ENCODE results near the gene PKHD1.

PKHD1 gene

DNA sequence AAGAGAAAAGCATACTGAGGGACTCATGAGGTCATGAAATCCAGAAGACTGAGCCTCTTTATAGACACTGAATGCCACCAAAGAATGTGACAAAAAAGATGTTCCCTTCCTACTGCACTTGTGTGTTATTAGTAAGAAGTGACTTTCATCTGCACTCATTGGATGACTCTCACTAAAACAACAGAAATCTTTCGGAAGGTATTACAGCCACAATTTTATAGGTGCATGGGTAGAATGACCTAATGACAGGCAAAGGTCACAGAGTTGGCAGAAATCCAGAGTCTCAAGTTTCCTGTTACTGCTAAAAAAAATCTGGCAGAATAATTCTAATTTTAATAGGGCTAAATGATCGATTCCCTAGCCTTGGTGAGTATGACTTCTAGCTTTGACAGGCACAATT lies 13.3 kb downstream of the PKHD1 start:
- no peaks in the 10 kb centered on the region for H3K4me1 ChIP-seq (ENCODE audit: control insufficient read depth, insufficient read depth, low read length, unreplicated experiment)
- no peaks in the 10 kb centered on the region for H3K79me2 ChIP-seq (ENCODE audit: control insufficient read depth, insufficient read depth, low read length, unreplicated experiment)
- H3K27ac ChIP-seq (ENCODE audit: low read depth, low read length) = no peak overlapping the region
- no peaks in the 10 kb centered on the region for H3K36me3 ChIP-seq (ENCODE audit: insufficient read depth, low read length)
- no peak overlapping the region for H3K4me3 ChIP-seq (ENCODE audit: low read depth, low read length)
- H3K27me3 ChIP-seq (ENCODE audit: insufficient read depth, low read length) = 0 out of 2 replicates have a peak, but pooled peaks cover 3% of the 10 kb centered on the region
- no peak overlapping the region for H2AFZ ChIP-seq (ENCODE audit: low read length, unreplicated experiment)

DNA sequence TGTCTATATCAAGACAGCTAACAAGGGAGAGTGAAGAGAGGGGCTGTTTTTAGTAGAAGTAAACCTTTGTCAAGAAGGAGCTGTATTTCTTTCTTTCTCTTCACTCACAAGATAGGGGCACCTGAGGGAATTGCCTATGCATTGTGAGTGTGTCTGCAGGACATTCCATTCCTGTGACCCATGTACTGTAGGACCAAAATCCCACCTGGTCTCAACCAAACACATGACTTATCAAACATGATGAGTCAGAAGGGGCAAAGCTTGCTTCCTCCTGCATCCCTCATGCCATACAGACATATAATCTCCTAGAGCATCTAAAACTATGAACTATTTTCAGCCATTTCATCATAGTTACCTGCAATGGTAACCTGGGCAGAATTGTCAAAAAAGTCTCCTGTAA lies 21.8 kb downstream of the PKHD1 start:
- peaks cover 10% of the 10 kb centered on the region; the same call in 1 of the 2 replicates for H3K27me3 ChIP-seq (ENCODE audit: insufficient read depth, low read length)
- H2AFZ ChIP-seq (ENCODE audit: low read length, unreplicated experiment) = no peak overlapping the region
- H3K79me2 ChIP-seq (ENCODE audit: control insufficient read depth, insufficient read depth, low read length, unreplicated experiment) = no peaks in the 10 kb centered on the region
- H3K36me3 ChIP-seq (ENCODE audit: insufficient read depth, low read length) = no peaks in the 10 kb centered on the region
- H3K27ac ChIP-seq (ENCODE audit: low read depth, low read length) = no peak overlapping the region
- H3K4me1 ChIP-seq (ENCODE audit: control insufficient read depth, insufficient read depth, low read length, unreplicated experiment) = no peaks in the 10 kb centered on the region
- no peak overlapping the region for H3K4me3 ChIP-seq (ENCODE audit: low read depth, low read length)

DNA sequence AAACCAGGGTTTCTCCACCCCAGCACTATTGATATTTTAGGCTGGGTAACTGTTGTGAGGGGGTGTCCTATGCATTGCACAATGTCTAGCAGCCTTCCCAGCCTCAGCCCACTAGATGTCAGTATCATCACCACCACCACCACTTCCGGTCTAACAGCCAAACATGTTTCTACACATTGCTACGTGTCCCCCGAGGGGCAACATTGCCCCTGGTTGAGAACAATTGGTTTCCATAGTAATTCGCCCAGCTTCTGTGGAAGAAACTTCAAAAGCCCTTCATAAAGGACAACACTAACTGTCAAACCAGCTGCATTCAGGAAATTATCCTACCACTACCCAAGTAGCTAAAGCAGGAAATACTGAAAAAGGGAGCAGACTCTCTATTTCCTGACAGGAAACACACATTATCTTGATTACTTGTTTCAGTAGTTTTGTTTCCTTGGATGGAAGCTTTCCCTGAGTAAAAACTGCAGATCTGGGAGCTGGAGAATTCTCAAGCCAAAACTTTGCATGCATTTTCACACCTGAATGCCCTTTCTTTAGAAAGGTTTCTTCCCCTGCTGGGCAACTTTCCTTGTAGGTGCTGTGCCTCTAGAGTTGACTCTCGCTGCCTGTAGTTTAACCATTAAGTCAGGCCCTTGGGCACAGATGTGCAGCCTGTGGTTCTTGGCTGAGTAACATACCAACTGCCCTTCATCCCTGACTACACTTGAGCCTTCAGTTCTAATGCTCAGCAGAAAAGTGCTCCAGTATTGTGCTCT lies 23.6 kb downstream of the PKHD1 start:
- Histone ChIP-seq H3K4me1 (ENCODE audit: control insufficient read depth, insufficient read depth, low read length, unreplicated experiment) (no peaks in the 10 kb centered on the region), H3K4me3 (ENCODE audit: low read depth, low read length) (no peak overlapping the region), H3K27me3 (ENCODE audit: insufficient read depth, low read length) (peaks cover 7% of the 10 kb centered on the region; the same call in 1 of the 2 replicates), H3K27ac (ENCODE audit: low read depth, low read length) (no peak overlapping the region), H2AFZ (ENCODE audit: low read length, unreplicated experiment) (no peak overlapping the region), H3K79me2 (ENCODE audit: control insufficient read depth, insufficient read depth, low read length, unreplicated experiment) (no peaks in the 10 kb centered on the region), H3K36me3 (ENCODE audit: insufficient read depth, low read length) (no peaks in the 10 kb centered on the region)

DNA sequence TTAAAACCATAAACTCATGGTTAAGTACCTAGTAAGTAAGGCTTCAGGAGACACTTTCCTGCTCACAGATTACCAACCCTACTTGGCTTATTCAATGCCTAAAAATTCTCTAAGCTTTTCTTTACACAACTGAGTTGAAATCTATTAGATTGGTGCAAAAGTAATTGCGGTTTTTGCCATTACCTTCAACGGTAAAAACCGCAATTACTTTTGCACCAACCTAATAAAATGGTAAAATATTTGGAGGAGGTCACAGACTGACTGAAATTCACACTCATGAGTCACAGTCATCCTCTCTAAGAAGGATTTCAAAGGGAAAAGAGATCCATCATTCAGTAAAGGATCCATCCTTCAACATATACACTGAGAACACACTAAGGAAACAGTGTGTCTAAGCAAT lies 25.9 kb downstream of the PKHD1 start:
- Histone ChIP-seq H3K4me3 (ENCODE audit: low read depth, low read length) (no peak overlapping the region), H3K36me3 (ENCODE audit: insufficient read depth, low read length) (no peaks in the 10 kb centered on the region), H3K79me2 (ENCODE audit: control insufficient read depth, insufficient read depth, low read length, unreplicated experiment) (no peaks in the 10 kb centered on the region), H3K27me3 (ENCODE audit: insufficient read depth, low read length) (no peaks in the 10 kb centered on the region; the same call in 1 of the 2 replicates), H3K27ac (ENCODE audit: low read depth, low read length) (no peak overlapping the region), H3K4me1 (ENCODE audit: control insufficient read depth, insufficient read depth, low read length, unreplicated experiment) (no peaks in the 10 kb centered on the region), H2AFZ (ENCODE audit: low read length, unreplicated experiment) (no peak overlapping the region)

DNA sequence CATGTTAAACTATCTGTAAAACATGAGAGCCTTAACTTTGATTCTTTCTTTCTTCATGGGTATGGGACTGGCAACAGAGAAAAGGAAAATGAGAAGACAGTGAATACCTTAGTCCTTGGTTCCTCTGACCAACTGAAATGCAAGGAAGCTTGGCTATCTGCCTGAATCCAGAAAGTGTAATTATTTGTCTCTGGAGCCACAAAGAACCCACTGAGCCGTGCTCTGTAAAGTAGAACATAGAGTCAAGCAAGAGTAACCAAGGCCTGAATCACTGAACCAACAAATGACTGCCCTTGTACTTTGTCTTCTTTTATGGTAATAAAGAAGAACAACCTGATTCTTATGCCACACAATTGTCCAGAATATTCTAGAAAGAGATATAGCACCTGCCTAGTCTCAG lies 27.6 kb downstream of the PKHD1 start:
- Histone ChIP-seq H3K27ac (ENCODE audit: low read depth, low read length) (no peak overlapping the region), H3K4me3 (ENCODE audit: low read depth, low read length) (no peak overlapping the region), H3K36me3 (ENCODE audit: insufficient read depth, low read length) (no peaks in the 10 kb centered on the region), H3K79me2 (ENCODE audit: control insufficient read depth, insufficient read depth, low read length, unreplicated experiment) (no peaks in the 10 kb centered on the region), H2AFZ (ENCODE audit: low read length, unreplicated experiment) (no peak overlapping the region), H3K27me3 (ENCODE audit: insufficient read depth, low read length) (peaks cover 3% of the 10 kb centered on the region; the same call in 1 of the 2 replicates), H3K4me1 (ENCODE audit: control insufficient read depth, insufficient read depth, low read length, unreplicated experiment) (no peaks in the 10 kb centered on the region)

DNA sequence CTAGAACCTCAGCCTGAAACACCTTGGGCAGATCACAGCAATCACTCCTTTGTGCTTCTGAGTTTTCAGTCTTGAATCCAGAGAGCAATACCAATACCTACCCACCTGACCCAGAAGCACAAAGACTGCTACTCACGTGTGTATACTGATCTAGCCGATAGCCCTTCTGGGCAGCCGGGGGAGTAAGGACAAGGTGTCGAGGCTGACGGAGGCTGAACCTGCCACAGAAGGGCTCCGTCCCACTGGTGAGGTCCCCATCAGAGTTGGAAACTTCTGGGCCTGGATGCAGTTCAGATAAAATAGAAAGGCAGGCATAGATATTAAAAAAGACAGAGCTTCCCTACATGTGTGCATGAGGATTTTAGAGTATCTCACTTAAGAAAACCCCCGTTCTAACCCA lies 32.0 kb downstream of the PKHD1 start:
- Histone ChIP-seq H3K36me3 (ENCODE audit: insufficient read depth, low read length) (no peaks in the 10 kb centered on the region), H2AFZ (ENCODE audit: low read length, unreplicated experiment) (no peak overlapping the region), H3K27me3 (ENCODE audit: insufficient read depth, low read length) (peaks cover 22% of the 10 kb centered on the region), H3K79me2 (ENCODE audit: control insufficient read depth, insufficient read depth, low read length, unreplicated experiment) (no peaks in the 10 kb centered on the region), H3K4me1 (ENCODE audit: control insufficient read depth, insufficient read depth, low read length, unreplicated experiment) (no peaks in the 10 kb centered on the region), H3K4me3 (ENCODE audit: low read depth, low read length) (no peak overlapping the region), H3K27ac (ENCODE audit: low read depth, low read length) (no peak overlapping the region)

DNA sequence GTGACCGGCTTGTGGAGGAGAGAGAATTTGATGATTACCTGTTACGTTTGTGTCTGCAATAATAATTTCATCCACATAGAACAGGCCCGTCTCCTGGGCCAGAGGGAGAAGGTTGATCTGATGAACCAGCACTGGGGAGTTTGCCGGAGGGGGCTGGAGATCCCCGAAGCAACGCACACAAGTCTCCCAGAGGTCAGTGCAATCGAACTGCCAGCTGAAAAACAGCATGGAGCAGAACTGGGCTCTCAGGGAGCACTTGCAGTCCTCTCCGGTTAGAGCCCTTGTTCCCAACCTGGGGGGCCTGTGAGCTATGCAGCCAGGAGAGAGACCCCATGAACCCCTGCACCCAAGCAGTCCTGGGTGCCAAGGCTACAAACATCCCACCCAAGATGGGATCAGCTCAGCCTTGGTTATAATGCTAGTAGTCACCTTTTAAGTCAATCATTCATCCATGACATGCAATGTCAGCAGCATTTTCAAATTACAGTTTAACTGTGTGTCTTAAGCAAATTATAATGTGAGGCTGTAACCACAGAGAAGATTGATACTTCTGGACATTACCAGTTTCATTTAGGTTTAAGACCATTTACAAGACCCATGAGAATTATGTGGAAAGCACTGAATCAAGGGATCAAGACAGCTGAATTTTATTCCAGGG lies 34.2 kb downstream of the PKHD1 start:
- H3K27ac ChIP-seq (ENCODE audit: low read depth, low read length) = no peak overlapping the region
- no peaks in the 10 kb centered on the region for H3K4me1 ChIP-seq (ENCODE audit: control insufficient read depth, insufficient read depth, low read length, unreplicated experiment)
- H3K4me3 ChIP-seq (ENCODE audit: low read depth, low read length) = no peak overlapping the region
- no peak overlapping the region for H2AFZ ChIP-seq (ENCODE audit: low read length, unreplicated experiment)
- H3K36me3 ChIP-seq (ENCODE audit: insufficient read depth, low read length) = no peaks in the 10 kb centered on the region
- H3K27me3 ChIP-seq (ENCODE audit: insufficient read depth, low read length) = peaks cover 22% of the 10 kb centered on the region
- H3K79me2 ChIP-seq (ENCODE audit: control insufficient read depth, insufficient read depth, low read length, unreplicated experiment) = no peaks in the 10 kb centered on the region

DNA sequence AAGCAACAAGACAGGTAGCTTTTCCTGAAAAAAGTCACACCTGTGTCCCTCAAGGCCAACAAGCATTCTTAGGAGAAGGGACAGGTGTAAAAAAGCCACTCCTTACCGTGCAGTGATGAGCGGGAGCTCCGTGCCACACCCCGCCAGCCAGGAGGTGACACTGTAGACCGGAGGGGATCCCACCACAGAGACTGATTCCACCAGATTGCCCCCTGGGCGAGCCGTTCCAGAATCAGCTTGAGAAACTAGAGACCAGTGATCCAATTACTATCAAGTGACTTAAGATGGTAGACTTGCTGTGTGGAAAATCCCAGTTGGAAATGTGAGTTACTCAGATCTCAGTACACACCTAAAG lies 37.4 kb downstream of the PKHD1 start:
- no peak overlapping the region for H3K4me3 ChIP-seq (ENCODE audit: low read depth, low read length)
- no peaks in the 10 kb centered on the region for H3K36me3 ChIP-seq (ENCODE audit: insufficient read depth, low read length)
- H3K4me1 ChIP-seq (ENCODE audit: control insufficient read depth, insufficient read depth, low read length, unreplicated experiment) = no peaks in the 10 kb centered on the region
- H3K79me2 ChIP-seq (ENCODE audit: control insufficient read depth, insufficient read depth, low read length, unreplicated experiment) = no peaks in the 10 kb centered on the region
- peaks cover 20% of the 10 kb centered on the region; the same call in 1 of the 2 replicates for H3K27me3 ChIP-seq (ENCODE audit: insufficient read depth, low read length)
- no peak overlapping the region for H3K27ac ChIP-seq (ENCODE audit: low read depth, low read length)
- H2AFZ ChIP-seq (ENCODE audit: low read length, unreplicated experiment) = no peak overlapping the region

DNA sequence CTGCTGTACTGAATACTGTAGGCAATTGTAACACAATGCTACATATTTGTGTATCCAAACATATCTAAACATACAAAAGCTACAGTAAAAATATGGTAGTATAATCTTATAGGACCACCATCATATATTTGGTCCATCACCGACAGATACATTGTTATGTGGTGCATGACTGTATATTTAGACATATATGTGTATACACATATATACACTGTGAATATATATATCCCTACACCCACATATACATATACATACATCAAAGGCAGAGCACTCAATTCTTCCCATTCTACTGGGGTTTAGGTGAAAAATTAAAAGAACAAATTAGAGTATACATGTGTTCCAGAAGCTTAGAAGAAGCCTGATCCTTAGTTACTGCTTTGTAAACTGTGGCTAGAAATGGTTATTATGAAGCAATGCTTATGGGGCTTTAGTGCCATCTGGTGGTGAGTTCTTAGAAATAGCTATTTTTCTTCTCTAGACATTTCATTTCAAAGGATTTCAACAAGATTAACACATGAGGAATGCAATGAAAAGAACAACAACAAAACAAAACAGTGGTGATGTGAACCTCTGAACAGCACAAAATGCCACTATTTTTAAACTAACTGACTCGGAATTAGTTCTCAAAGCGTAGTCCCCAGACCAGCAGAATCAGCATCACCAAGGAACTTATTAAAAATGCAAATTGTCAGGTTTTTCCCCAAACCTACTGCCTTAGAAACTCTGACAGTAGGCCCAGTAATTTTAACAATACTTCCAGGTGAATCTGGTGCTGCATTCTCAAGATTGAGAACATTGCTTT lies 38.0 kb downstream of the PKHD1 start:
- Histone ChIP-seq H3K27ac (ENCODE audit: low read depth, low read length) (no peak overlapping the region), H3K4me3 (ENCODE audit: low read depth, low read length) (no peak overlapping the region), H3K36me3 (ENCODE audit: insufficient read depth, low read length) (no peaks in the 10 kb centered on the region), H2AFZ (ENCODE audit: low read length, unreplicated experiment) (no peak overlapping the region), H3K79me2 (ENCODE audit: control insufficient read depth, insufficient read depth, low read length, unreplicated experiment) (no peaks in the 10 kb centered on the region), H3K27me3 (ENCODE audit: insufficient read depth, low read length) (peaks cover 18% of the 10 kb centered on the region; the same call in 1 of the 2 replicates), H3K4me1 (ENCODE audit: control insufficient read depth, insufficient read depth, low read length, unreplicated experiment) (no peaks in the 10 kb centered on the region)

DNA sequence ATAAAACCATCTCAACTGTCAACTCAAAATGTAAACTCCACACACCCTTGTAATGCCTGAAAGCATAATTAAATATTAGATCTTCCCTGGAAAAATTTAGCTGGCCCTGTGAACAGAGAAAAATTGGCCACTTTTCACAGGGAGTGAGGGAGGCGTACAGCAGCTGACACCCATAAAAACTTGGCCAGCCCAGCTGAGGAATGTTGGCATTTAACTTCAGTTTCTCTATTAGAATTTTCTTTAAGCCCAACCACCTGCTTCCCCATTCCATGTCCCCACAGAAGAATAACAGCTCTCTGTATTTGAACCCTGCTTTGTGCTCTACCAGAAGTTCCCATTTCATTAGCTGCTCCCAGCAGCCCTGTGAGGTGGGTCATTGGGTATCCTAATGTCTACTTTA lies 41.0 kb downstream of the PKHD1 start:
- Histone ChIP-seq H3K27ac (ENCODE audit: low read depth, low read length) (no peak overlapping the region), H3K79me2 (ENCODE audit: control insufficient read depth, insufficient read depth, low read length, unreplicated experiment) (no peaks in the 10 kb centered on the region), H2AFZ (ENCODE audit: low read length, unreplicated experiment) (no peak overlapping the region), H3K4me3 (ENCODE audit: low read depth, low read length) (no peak overlapping the region), H3K36me3 (ENCODE audit: insufficient read depth, low read length) (no peaks in the 10 kb centered on the region), H3K4me1 (ENCODE audit: control insufficient read depth, insufficient read depth, low read length, unreplicated experiment) (no peaks in the 10 kb centered on the region), H3K27me3 (ENCODE audit: insufficient read depth, low read length) (peaks cover 7% of the 10 kb centered on the region; the same call in 1 of the 2 replicates)
